OCI-LY7 (cell line): ENCODE results near the gene TRIM9. TPM values are rescaled to one million over a fixed set of nuclear protein-coding genes. Genes with fewer than 3 reads are reported as not detected.

ENCODE experiments used
- BruUV-seq: library from RNA; stranded (reverse); fragments of 400-500 nt; replicated peaks from 2 replicates; lab custom pipeline; 2021; lab: Mats Ljungman, UMichigan
- CTCF ChIA-PET: fragments of 300-600 bp; sonication (Branson Sonifier 250); formaldehyde crosslinking; loops from one replicate; lab custom pipeline; 2022; ENCODE audit warnings: antibody characterized with exemption; ENCODE audit not compliant: unreplicated experiment; lab: Charles Lee
- POLR2A ChIA-PET: fragments of 300-600 bp; sonication (Branson Sonifier 250); formaldehyde crosslinking; loops from one replicate; lab custom pipeline; 2022; ENCODE audit warnings: antibody characterized with exemption; lab: Charles Lee
- DNase-seq: peaks from one replicate; pipeline ENCODE4 v3.0.0-alpha.2; 2015; ENCODE audit warnings: low spot score
- H2AFZ ChIP-seq: fragments of 200-600 bp; sonication (generic), shearing (Covaris generic); 2 replicates; pipeline ENCODE4 v1.6.1; 2014; ENCODE audit warnings: mild to moderate bottlenecking, antibody characterized with exemption, low read length, moderate library complexity
- H3K27ac ChIP-seq: fragments of 200-600 bp; sonication (generic); 2 replicates; pipeline ENCODE4 v1.5.1; 2014; ENCODE audit warnings: mixed run types, low read depth, mild to moderate bottlenecking, moderate library complexity, low read length, inconsistent platforms; ENCODE audit not compliant: poor library complexity, severe bottlenecking
- H3K36me3 ChIP-seq: fragments of 200-600 bp; sonication (generic); 2 replicates; pipeline ENCODE4 v1.6.1; 2014; ENCODE audit warnings: mild to moderate bottlenecking, antibody characterized with exemption, low read length, moderate library complexity, mixed read lengths; ENCODE audit not compliant: insufficient read depth
- H3K4me1 ChIP-seq: fragments of 200-600 bp; sonication (generic); 2 replicates; pipeline ENCODE4 v1.5.1; 2014; ENCODE audit warnings: mild to moderate bottlenecking, low read length; ENCODE audit not compliant: insufficient read depth, poor library complexity, severe bottlenecking
- H3K4me2 ChIP-seq: fragments of 200-600 bp; sonication (generic); 2 replicates; pipeline ENCODE4 v1.6.1; 2014; ENCODE audit warnings: mild to moderate bottlenecking, low read length
- H3K4me3 ChIP-seq: fragments of 200-600 bp; sonication (generic); 2 replicates; pipeline ENCODE4 v1.5.1; 2014; ENCODE audit warnings: mild to moderate bottlenecking, low read depth, low read length; ENCODE audit not compliant: poor library complexity, severe bottlenecking
- H3K79me2 ChIP-seq: fragments of 200-600 bp; sonication (generic); 2 replicates; pipeline ENCODE4 v1.6.1; 2016; ENCODE audit warnings: low read depth, mild to moderate bottlenecking, low read length, moderate library complexity, mixed read lengths; ENCODE audit not compliant: insufficient read depth
- H3K9me2 ChIP-seq: fragments of 200-600 bp; sonication (generic); 2 replicates; pipeline ENCODE4 v1.6.1; 2016; ENCODE audit warnings: mild to moderate bottlenecking, low read length, mixed read lengths; ENCODE audit not compliant: insufficient read depth
- H3K9me3 ChIP-seq: fragments of 200-600 bp; sonication (generic); 2 replicates; pipeline ENCODE4 v1.6.1; 2014; ENCODE audit warnings: mild to moderate bottlenecking, mixed run types, low read length, mixed read lengths
- H4K20me1 ChIP-seq: fragments of 200-600 bp; sonication (generic); 2 replicates; pipeline ENCODE4 v1.6.1; 2014; ENCODE audit warnings: mild to moderate bottlenecking, antibody characterized with exemption, low read length, moderate library complexity, mixed read lengths; ENCODE audit not compliant: insufficient read depth
- CTCF ChIP-seq: fragments of 200-600 bp; sonication (generic); conservative IDR thresholded peaks from 2 replicates; pipeline ENCODE4 v1.5.1; 2014; ENCODE audit warnings: mild to moderate bottlenecking, antibody characterized with exemption, low read length, moderate library complexity, mixed read lengths
- EZH2phosphoT487 ChIP-seq: fragments of 200-600 bp; sonication (generic); IDR thresholded peaks from 2 replicates; pipeline ENCODE4 v1.6.1; 2018; ENCODE audit warnings: low read depth, borderline replicate concordance, mild to moderate bottlenecking, mixed run types, antibody characterized with exemption, low read length, moderate library complexity, mixed read lengths
- intact Hi-C: fragments of 100-400 bp; cut with micrococcal nuclease; formaldehyde crosslinking; loops from one replicate; pipeline ENCODE4 v1.10.0; 2022; ENCODE audit not compliant: unreplicated experiment
- total RNA-seq, 2 experiments: library from RNA; depleted of rRNA in 1 of 2; stranded (reverse); fragments of >200 nt in 1 of 2; shearing (Covaris generic) in 1 of 2; gene quantifications; 2 replicates each; pipeline ENCODE4 v1.2.3, GENCODE V29; 2014 to 2022

Gene TRIM9
- total RNA-seq, 2 experiments from 2014 or later = 1.4 to 7.9 TPM

- no peak for TF ChIP-seq CTCF
- no peak for TF ChIP-seq EZH2phosphoT487
- intact Hi-C loops = no loop called here
- H3K4me3 ChIP-seq = no peak overlapping the region
- no peak overlapping the region for H3K27ac ChIP-seq
- H4K20me1 ChIP-seq = no peaks in the 10 kb centered on the region
- no peaks in the 10 kb centered on the region for H3K79me2 ChIP-seq
- H3K4me1 ChIP-seq = peaks cover 9% of the 10 kb centered on the region
- DNase-seq = no peak
- no peaks in the 10 kb centered on the region for H3K9me3 ChIP-seq
- H3K36me3 ChIP-seq = no peaks in the 10 kb centered on the region
- no peak overlapping the region for H3K4me2 ChIP-seq
- ChIA-PET POLR2A (interaction anchor here (0.7 kb wide), 2 partner anchors 27 to 620 kb away, joined by 3 read pairs; no protein-coding TSS in a partner anchor), CTCF (no interaction called here)
- no TSS peak for BruUV-seq
- H3K9me2 ChIP-seq = no peaks in the 10 kb centered on the region
- no peak overlapping the region; the same call in 1 of the 2 replicates for H2AFZ ChIP-seq
Measured at GRCh38 chr14:50947446-50947845, 147.5 kb downstream of the TRIM9 start.

- intact Hi-C loops = no loop called here
- no peaks in the 10 kb centered on the region for H3K36me3 ChIP-seq
- peaks cover 9% of the 10 kb centered on the region for H3K4me1 ChIP-seq
- no peaks in the 10 kb centered on the region for H3K9me3 ChIP-seq
- no peak overlapping the region for H3K4me2 ChIP-seq
- BruUV-seq = no TSS peak
- H2AFZ ChIP-seq = no peak overlapping the region
- H3K9me2 ChIP-seq = no peaks in the 10 kb centered on the region
- POLR2A ChIA-PET = interaction anchor here (0.7 kb wide), 1 partner anchor 21 kb away, joined by 3 read pairs; no protein-coding TSS in a partner anchor
- H3K79me2 ChIP-seq = no peaks in the 10 kb centered on the region
- H4K20me1 ChIP-seq = no peaks in the 10 kb centered on the region
- no peak for DNase-seq
- no peak for TF ChIP-seq CTCF
- no peak for TF ChIP-seq EZH2phosphoT487
- no peak overlapping the region for H3K4me3 ChIP-seq
- CTCF ChIA-PET = no interaction called here
- no peak overlapping the region for H3K27ac ChIP-seq
Measured at GRCh38 chr14:50946234-50946935, 148.5 kb downstream of the TRIM9 start.
